Posterior cingulate gyrus (tissue), 11 donors: ENCODE results near the gene P4HA3.

Experiments used
- DNase-seq, 10 donors: peaks; one replicate each; pipeline versions ENCODE4 v3.0.0 to v3.0.0-alpha.2; 2020 to 2021; ENCODE audit warnings: mixed read lengths in 3 of 10
- intact Hi-C: fragments of 100-400 bp; cut with DNase I; formaldehyde crosslinking; loops from one replicate; pipeline ENCODE4 v1.15.1; 2023

The P4HA3 gene

GRCh38 chr11:74318241-74318932 is 6.9 kb upstream of the P4HA3 start:
- intact Hi-C loops: no loop called here

GRCh38 chr11:74316772-74317505 is 5.5 kb upstream of the P4HA3 start:
- no peak for DNase-seq
- intact Hi-C loops: no loop called here

More at GRCh38 chr11:74318241-74318932, 6.9 kb upstream of the P4HA3 start:
- no peak for DNase-seq

GRCh38 chr11:74312326-74312725 is 886 bp upstream of the P4HA3 start:
- intact Hi-C loops: no loop called here
- DNase-seq: no peak

GRCh38 chr11:74310857-74311256 is 583 bp downstream of the P4HA3 start:
- intact Hi-C loops: no loop called here
- no peak for DNase-seq

- DNase-seq: no peak
- intact Hi-C loops: no loop called here
Observed at GRCh38 chr11:74307434-74307833, 4.0 kb downstream of the P4HA3 start.

- intact Hi-C loops: no loop called here
Observed at GRCh38 chr11:74306435-74307175, 4.8 kb downstream of the P4HA3 start.

GRCh38 chr11:74299015-74299414 is 12.4 kb downstream of the P4HA3 start:
- intact Hi-C loops: no loop called here
- no peak for DNase-seq

More at GRCh38 chr11:74306435-74307175, 4.8 kb downstream of the P4HA3 start:
- no peak for DNase-seq

- intact Hi-C loops: no loop called here
- DNase-seq: no peak
Observed at GRCh38 chr11:74297484-74297883, 14.0 kb downstream of the P4HA3 start.

- intact Hi-C loops: no loop called here
Observed at GRCh38 chr11:74288911-74289310, 22.5 kb downstream of the P4HA3 start.

GRCh38 chr11:74288161-74288560 is 23.3 kb downstream of the P4HA3 start:
- intact Hi-C loops: no loop called here
- no peak for DNase-seq

More at GRCh38 chr11:74288911-74289310, 22.5 kb downstream of the P4HA3 start:
- DNase-seq: no peak

GRCh38 chr11:74284466-74284865 is 27.0 kb downstream of the P4HA3 start:
- intact Hi-C loops: no loop called here

GRCh38 chr11:74283580-74284180 is 27.8 kb downstream of the P4HA3 start:
- DNase-seq: no peak
- intact Hi-C loops: no loop called here

More at GRCh38 chr11:74284466-74284865, 27.0 kb downstream of the P4HA3 start:
- no peak for DNase-seq

GRCh38 chr11:74282914-74283371 is 28.5 kb downstream of the P4HA3 start:
- peak in 1 of 10 donors; percentile 61 for DNase-seq
- intact Hi-C loops: no loop called here

- intact Hi-C loops: no loop called here
- DNase-seq: no peak
Observed at GRCh38 chr11:74282421-74282820, 29.0 kb downstream of the P4HA3 start.

- no peak for DNase-seq
- intact Hi-C loops: no loop called here
Observed at GRCh38 chr11:74280494-74280893, 30.9 kb downstream of the P4HA3 start.

- DNase-seq: no peak
- intact Hi-C loops: no loop called here
Observed at GRCh38 chr11:74279256-74279655, 32.2 kb downstream of the P4HA3 start.

GRCh38 chr11:74278721-74279161 is 32.7 kb downstream of the P4HA3 start:
- no peak for DNase-seq
- intact Hi-C loops: no loop called here

- intact Hi-C loops: no loop called here
- DNase-seq: no peak
Observed at GRCh38 chr11:74278103-74278502, 33.3 kb downstream of the P4HA3 start.

GRCh38 chr11:74276581-74276980 is 34.9 kb downstream of the P4HA3 start:
- intact Hi-C loops: no loop called here
- no peak for DNase-seq

- intact Hi-C loops: no loop called here
Observed at GRCh38 chr11:74272276-74272675, 39.2 kb downstream of the P4HA3 start.

More at GRCh38 chr11:74272276-74272675, 39.2 kb downstream of the P4HA3 start:
- no peak for DNase-seq
